Neuron (in vitro differentiated cells): ENCODE results near the gene GAB1.

Experiments used
- H2AFZ ChIP-seq: one replicate; pipeline ENCODE4 v1.6.1; 2013; ENCODE audit warnings: low read depth, mild to moderate bottlenecking, inconsistent platforms, low read length, moderate library complexity
- H3K27me3 ChIP-seq: one replicate; pipeline ENCODE4 v1.6.1; 2013; ENCODE audit warnings: low read length; ENCODE audit not compliant: insufficient read depth
- H3K36me3 ChIP-seq: one replicate; pipeline ENCODE4 v1.6.1; 2013; ENCODE audit warnings: low read length; ENCODE audit not compliant: insufficient read depth
- H3K4me1 ChIP-seq: one replicate; pipeline ENCODE4 v1.6.1; 2013; ENCODE audit warnings: low read length; ENCODE audit not compliant: insufficient read depth
- H3K4me3 ChIP-seq: 2 replicates; pipeline ENCODE4 v1.5.1; 2013; ENCODE audit warnings: mild to moderate bottlenecking, low read length, moderate library complexity
- H3K9me3 ChIP-seq: one replicate; pipeline ENCODE4 v1.6.1; 2013; ENCODE audit warnings: low read length

Gene GAB1

GRCh38 chr4:143405075-143405730, 68.5 kb downstream of the GAB1 start:
- Histone ChIP-seq H3K4me3 (no peak overlapping the region), H3K9me3 (peaks cover 3% of the 10 kb centered on the region), H2AFZ (no peak overlapping the region), H3K27me3 (no peaks in the 10 kb centered on the region), H3K4me1 (no peaks in the 10 kb centered on the region), H3K36me3 (no peaks in the 10 kb centered on the region)

GRCh38 chr4:143406523-143406922, 69.8 kb downstream of the GAB1 start:
- Histone ChIP-seq H3K4me1 (peaks cover 11% of the 10 kb centered on the region), H2AFZ (no peak overlapping the region), H3K36me3 (no peaks in the 10 kb centered on the region), H3K9me3 (peaks cover 3% of the 10 kb centered on the region), H3K4me3 (no peak overlapping the region), H3K27me3 (no peaks in the 10 kb centered on the region)

GRCh38 chr4:143407474-143407873, 70.8 kb downstream of the GAB1 start:
- Histone ChIP-seq H3K27me3 (no peaks in the 10 kb centered on the region), H3K4me3 (no peak overlapping the region), H3K4me1 (peaks cover 20% of the 10 kb centered on the region), H3K9me3 (peaks cover 3% of the 10 kb centered on the region), H3K36me3 (no peaks in the 10 kb centered on the region), H2AFZ (no peak overlapping the region)

- peaks cover 3% of the 10 kb centered on the region for H3K9me3 ChIP-seq
- no peaks in the 10 kb centered on the region for H3K36me3 ChIP-seq
- no peak overlapping the region for H2AFZ ChIP-seq
- H3K4me3 ChIP-seq, result no peak overlapping the region
- H3K27me3 ChIP-seq, result no peaks in the 10 kb centered on the region
- peaks cover 22% of the 10 kb centered on the region for H3K4me1 ChIP-seq
Measured at GRCh38 chr4:143407888-143408287, 71.2 kb downstream of the GAB1 start.

- Histone ChIP-seq H3K4me3 (no peak overlapping the region), H3K4me1 (peaks cover 22% of the 10 kb centered on the region), H2AFZ (no peak overlapping the region), H3K9me3 (no peaks in the 10 kb centered on the region), H3K36me3 (no peaks in the 10 kb centered on the region), H3K27me3 (no peaks in the 10 kb centered on the region)
Measured at GRCh38 chr4:143410015-143410414, 73.3 kb downstream of the GAB1 start.

GRCh38 chr4:143411527-143412419, 75.1 kb downstream of the GAB1 start:
- H3K4me3 ChIP-seq, result no peak overlapping the region
- H3K27me3 ChIP-seq, result no peaks in the 10 kb centered on the region
- H2AFZ ChIP-seq, result no peak overlapping the region
- no peaks in the 10 kb centered on the region for H3K9me3 ChIP-seq
- H3K36me3 ChIP-seq, result peaks cover 2% of the 10 kb centered on the region
- peaks cover 22% of the 10 kb centered on the region for H3K4me1 ChIP-seq

- no peak overlapping the region for H2AFZ ChIP-seq
- H3K4me3 ChIP-seq, result no peak overlapping the region
- H3K36me3 ChIP-seq, result peaks cover 5% of the 10 kb centered on the region
- peaks cover 22% of the 10 kb centered on the region for H3K4me1 ChIP-seq
- H3K9me3 ChIP-seq, result peaks cover 2% of the 10 kb centered on the region
- no peaks in the 10 kb centered on the region for H3K27me3 ChIP-seq
Measured at GRCh38 chr4:143412420-143412758, 75.7 kb downstream of the GAB1 start.

- H3K36me3 ChIP-seq, result peaks cover 15% of the 10 kb centered on the region
- no peak overlapping the region for H3K4me3 ChIP-seq
- H3K27me3 ChIP-seq, result no peaks in the 10 kb centered on the region
- no peaks in the 10 kb centered on the region for H3K4me1 ChIP-seq
- peaks cover 2% of the 10 kb centered on the region for H3K9me3 ChIP-seq
- no peak overlapping the region for H2AFZ ChIP-seq
Measured at GRCh38 chr4:143417679-143418403, 81.2 kb downstream of the GAB1 start.

- Histone ChIP-seq H3K4me1 (no peaks in the 10 kb centered on the region), H3K9me3 (peaks cover 2% of the 10 kb centered on the region), H2AFZ (no peak overlapping the region), H3K4me3 (no peak overlapping the region), H3K27me3 (no peaks in the 10 kb centered on the region), H3K36me3 (peaks cover 16% of the 10 kb centered on the region)
Measured at GRCh38 chr4:143420227-143420626, 83.6 kb downstream of the GAB1 start.

GRCh38 chr4:143421609-143422008, 84.9 kb downstream of the GAB1 start:
- Histone ChIP-seq H3K4me3 (no peak overlapping the region), H3K4me1 (no peaks in the 10 kb centered on the region), H3K36me3 (peaks cover 20% of the 10 kb centered on the region), H3K27me3 (no peaks in the 10 kb centered on the region), H3K9me3 (peaks cover 2% of the 10 kb centered on the region), H2AFZ (no peak overlapping the region)

- no peak overlapping the region for H2AFZ ChIP-seq
- H3K36me3 ChIP-seq, result peaks cover 6% of the 10 kb centered on the region
- H3K9me3 ChIP-seq, result peaks cover under 1% of the 10 kb centered on the region
- H3K4me1 ChIP-seq, result no peaks in the 10 kb centered on the region
- H3K4me3 ChIP-seq, result no peak overlapping the region
- no peaks in the 10 kb centered on the region for H3K27me3 ChIP-seq
Measured at GRCh38 chr4:143424276-143424675, 87.6 kb downstream of the GAB1 start.

GRCh38 chr4:143431526-143432257, 95.0 kb downstream of the GAB1 start:
- Histone ChIP-seq H3K36me3 (peaks cover 8% of the 10 kb centered on the region), H3K9me3 (peaks cover 4% of the 10 kb centered on the region), H3K4me1 (peaks cover 4% of the 10 kb centered on the region), H2AFZ (no peak overlapping the region), H3K27me3 (no peaks in the 10 kb centered on the region), H3K4me3 (no peak overlapping the region)

GRCh38 chr4:143432258-143432591, 95.5 kb downstream of the GAB1 start:
- peaks cover 11% of the 10 kb centered on the region for H3K36me3 ChIP-seq
- peaks cover 4% of the 10 kb centered on the region for H3K9me3 ChIP-seq
- no peaks in the 10 kb centered on the region for H3K27me3 ChIP-seq
- peaks cover 4% of the 10 kb centered on the region for H3K4me1 ChIP-seq
- H2AFZ ChIP-seq, result no peak overlapping the region
- no peak overlapping the region for H3K4me3 ChIP-seq
